GM21619 (cell line): ENCODE measurements around the gene GNB5.

Experiments used
- ATAC-seq: cut with Tn5 transposase; IDR thresholded peaks from one replicate; pipeline ENCODE4 v1.9.1; 2021; ENCODE audit not compliant: unreplicated experiment

Gene GNB5

GRCh38 chr15:52208306-52208946 is 17.2 kb upstream of the GNB5 start:
- peak; percentile 81 for ATAC-seq

DNA sequence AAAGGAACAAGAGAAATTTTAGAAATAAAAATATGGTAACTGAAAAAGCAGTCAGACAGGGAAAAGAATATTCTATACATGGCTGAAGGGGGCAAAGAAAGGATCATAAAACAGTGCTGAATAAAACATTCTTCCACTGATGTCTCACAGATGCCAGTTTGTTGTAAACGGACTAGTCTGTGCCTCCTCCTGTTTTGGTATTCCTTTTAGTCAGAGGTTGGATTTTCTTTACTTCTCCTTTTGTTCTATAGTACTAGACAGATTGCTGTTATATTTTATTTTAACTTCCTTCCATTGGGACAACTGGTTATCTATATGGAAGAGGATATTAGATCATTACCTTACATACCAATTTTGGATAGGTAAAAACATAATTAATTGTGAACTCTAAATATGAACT is 16.0 kb upstream of the GNB5 start:
- ATAC-seq, result no peak

- no peak for ATAC-seq
These were observed 15.3 kb upstream of the GNB5 start for GRCh38 chr15:52206446-52206845.

- no peak for ATAC-seq
These were observed 13.5 kb upstream of the GNB5 start for GRCh38 chr15:52204657-52205056.

DNA sequence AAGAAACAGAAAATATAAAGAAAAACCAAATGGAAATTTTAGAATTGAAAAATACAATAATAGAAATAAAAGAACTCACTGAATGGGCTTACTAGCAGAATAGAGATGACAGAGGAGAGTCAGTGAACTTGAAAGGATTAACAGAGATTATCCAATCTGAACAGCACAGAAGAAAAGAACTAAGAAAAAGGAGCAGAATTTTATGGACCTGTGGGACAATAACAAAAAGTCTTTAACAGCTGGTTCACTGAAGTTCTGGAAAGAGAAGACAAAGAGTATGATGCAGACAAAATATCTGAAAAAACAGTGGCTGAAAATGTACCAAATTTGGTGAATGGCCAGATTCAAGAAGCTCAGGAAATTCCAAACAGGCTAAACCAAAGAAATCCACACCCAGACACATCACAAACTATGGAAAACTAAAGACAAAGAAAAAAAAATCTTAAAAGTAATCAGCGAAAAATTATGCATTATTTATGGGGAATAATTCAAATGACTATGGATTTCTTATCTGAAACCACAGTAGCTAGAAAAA is 9.7 kb upstream of the GNB5 start:
- ATAC-seq, result no peak

DNA sequence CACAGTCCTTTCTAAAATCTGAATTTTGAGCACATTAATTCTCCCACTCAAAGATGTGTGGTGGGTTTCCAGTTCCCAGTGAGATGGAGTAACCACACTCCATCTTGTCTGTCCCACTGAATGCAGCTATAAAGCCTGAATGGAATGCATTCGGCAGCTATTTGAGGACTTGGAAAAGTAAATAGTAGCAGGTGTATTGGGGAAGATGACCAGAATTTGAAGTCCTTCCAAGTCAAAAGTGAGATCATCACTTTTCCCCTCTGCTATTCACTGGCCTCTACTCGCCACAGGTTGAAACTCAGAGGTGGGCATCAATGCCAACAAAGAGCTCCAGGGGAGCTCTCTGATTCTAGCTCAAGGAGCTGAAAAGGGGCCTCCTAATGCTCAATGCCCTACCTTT is 8.1 kb upstream of the GNB5 start:
- no peak for ATAC-seq

DNA sequence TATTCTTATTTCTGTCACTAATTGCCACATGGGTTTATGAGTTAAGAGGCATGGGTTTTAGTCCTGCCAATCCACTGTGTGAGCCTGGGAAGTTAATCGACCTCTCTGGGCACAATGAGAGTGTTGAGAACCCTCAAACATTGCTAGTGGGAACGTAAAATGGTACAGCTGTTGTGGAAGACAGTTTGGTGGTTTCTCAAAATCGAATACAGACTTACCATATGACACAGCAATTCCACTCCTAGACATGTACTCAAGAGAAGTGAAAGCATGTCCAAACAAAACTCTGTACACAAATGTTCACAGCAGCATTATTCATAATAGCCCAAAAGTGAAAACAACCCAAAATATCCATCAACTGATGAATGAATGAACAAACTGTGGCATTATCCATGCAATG is 5.7 kb upstream of the GNB5 start:
- no peak for ATAC-seq

DNA sequence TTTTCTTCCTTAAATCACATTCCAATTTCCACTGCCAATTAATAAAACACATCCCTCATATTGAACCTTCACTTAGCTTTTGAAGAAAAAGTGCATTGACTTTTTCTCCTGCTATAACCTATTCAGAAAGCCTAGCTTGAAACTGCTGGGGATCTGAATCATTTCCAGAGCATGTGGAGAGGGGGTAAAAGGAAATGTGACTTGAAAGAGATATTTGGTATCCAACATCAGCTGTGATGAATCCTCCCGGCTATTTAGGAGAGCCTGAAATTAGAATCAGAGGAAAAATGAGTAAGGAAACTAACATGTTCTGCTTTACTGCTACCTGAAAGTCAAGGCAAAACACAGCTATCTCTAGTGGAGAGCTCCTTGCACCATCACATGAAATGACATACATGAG is 2.6 kb upstream of the GNB5 start:
- no peak for ATAC-seq

GRCh38 chr15:52193321-52193720 is 2.1 kb upstream of the GNB5 start:
- ATAC-seq, result no peak

DNA sequence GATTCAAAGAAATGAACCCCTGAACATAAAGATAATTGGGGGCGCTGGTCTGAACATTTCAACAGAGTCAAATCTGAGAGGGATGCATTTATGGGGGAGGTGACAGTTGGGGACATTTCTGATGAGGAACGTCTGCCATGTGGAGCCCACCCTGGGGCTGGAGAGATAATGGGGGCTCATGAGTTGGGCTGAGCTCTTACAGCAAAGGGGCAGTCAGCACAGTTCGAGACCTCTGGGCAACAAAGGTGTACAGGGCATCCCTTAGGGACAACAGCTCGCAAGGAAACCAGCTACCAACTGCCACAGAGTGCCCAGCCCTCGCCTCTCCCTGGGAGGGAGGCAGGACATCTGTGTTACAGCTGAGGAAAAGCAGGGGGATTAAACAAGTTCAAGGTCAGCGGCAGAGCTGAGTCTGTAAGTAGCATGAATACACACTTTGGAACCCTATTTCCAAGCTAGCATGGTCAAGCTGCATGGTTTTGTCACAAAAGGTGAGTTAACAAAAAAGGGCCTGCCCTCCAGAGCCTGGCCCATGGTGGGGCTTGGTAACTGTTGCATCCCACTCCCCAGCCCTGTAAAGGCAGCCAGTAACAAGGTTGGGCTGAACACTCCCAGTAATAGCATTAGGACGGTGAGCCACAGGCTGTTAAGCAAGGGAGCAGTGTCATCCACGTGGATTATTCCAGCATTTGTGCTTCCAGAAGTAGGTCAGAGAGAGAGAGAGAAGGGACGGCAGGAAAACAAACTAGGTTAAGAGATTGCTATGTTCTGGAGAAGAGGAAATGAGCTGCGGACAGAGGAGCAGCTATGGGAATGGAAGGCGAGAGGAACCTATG is 4.3 kb downstream of the GNB5 start:
- no peak for ATAC-seq

- ATAC-seq, result no peak
These were observed 6.0 kb downstream of the GNB5 start for GRCh38 chr15:52185151-52185561.

- no peak for ATAC-seq
These were observed 6.5 kb downstream of the GNB5 start for GRCh38 chr15:52184721-52185120.

DNA sequence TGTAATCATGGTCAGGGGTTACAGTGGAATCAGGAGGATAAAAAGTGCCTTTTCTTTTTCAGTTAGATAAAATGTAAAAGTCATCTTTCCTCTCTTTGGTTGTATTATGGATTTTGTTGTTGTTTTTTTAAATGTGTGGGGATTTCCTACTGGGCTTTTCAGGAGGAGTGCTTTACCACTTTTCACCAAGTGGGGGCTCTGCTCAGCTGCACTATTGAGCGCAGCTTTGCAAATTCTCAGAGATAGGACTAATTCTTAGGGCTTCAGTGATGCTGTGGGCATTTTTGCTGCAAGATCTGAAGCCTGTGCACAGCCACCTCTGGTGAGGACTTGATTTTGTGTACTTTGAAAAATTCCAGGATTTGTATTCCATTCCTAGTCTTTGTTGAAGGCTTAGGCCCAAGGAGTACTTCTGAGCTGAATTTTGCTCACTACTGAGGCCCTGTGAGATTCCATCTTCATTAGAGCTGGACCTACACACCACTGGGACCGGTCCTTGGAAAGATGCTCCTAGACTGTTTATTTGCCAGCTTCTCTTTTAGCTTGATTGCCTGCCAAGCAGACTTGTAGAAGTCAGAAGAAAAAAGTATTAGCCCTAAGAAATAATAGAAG is 7.5 kb downstream of the GNB5 start:
- ATAC-seq, result no peak

GRCh38 chr15:52181938-52182780 is 9.0 kb downstream of the GNB5 start:
- no peak for ATAC-seq

- ATAC-seq, result no peak
These were observed 10.2 kb downstream of the GNB5 start for GRCh38 chr15:52180851-52181450.

DNA sequence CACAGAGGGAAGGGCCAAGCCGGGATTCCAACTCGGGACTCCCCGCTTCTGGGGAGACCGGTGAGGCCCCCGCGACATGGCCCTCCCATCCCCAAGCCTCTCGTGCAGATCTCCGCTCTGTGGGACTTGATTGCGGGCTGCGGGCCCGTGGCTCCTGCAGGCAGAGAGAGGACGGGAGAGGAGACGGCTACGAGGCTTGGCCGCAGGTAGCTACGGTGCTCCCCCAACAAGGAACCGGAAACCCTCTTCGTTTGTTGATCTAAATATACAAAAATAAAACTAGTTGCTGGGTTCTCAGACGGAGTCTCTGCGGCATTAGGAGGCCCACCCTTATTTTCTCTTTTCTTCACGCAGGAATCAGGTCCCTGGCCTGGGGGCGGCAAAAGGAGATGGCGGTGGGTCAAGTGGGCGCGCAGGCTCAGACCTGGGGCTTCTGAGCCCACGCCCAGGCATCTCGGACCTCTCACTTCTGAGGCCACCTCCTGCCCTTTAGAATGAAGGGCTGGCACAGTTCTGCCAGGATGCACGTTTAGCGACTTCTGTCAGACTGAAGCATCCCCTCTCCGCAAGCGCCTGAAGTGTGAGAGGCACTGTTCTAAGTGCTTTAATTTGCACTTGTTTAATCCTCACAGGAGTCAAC is 10.9 kb downstream of the GNB5 start:
- ATAC-seq, result peak; percentile 35

DNA sequence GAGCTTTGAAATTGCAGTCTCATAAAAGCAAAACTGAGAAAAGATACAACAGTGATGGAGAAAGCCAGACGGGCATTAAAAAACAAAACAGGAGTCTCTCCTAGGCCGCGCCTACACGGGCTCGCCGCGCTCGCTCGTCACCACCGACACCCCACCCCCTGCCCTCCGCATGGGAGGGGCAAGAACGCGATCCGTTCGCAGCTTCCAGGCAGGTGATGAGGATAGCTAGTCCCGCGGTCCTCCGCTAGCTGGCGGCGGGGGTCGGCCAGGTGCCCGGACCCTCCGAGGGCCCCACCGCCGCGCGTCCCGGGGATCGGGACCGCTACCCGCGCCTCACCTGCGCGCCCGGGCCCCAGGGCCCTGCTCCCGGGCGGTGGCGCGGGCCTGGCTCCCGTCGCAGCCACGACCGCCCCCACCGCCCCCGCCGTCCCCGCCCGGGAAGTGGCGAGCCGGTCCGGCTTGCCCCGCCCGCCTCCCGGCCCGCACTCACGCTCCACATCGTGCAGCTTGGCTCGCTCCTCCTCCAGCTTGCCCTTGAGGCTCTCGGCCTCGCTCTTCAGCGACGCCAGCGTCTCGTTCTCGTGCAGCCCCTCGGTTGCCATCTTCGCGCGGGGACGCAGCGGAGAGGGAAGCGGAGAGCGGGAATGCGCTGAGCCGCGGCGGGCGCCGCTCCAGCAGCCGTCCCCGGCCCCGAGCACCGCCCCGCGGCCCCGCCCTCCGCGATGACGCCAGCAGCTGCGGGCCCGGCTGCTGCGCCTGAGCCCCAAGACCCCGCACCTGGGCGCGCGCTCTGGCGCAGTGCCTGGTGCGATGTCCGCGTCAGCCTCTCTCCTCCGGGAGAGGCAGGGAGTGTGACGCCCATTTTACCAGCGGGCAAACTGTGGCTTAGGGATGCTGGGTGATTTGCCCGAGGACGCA is 11.7 kb downstream of the GNB5 start:
- peak; percentile 77 for ATAC-seq

- ATAC-seq, result no peak
These were observed 12.4 kb downstream of the GNB5 start for GRCh38 chr15:52178765-52179164.

- ATAC-seq, result no peak
These were observed 18.3 kb downstream of the GNB5 start for GRCh38 chr15:52172869-52173268.
